Muscle layer of colon (tissue), 2 donors: Measurements from ENCODE around the gene NAMPT.

Source experiments
- H3K27ac ChIP-seq: one replicate; pipeline ENCODE4 v1.7.0; 2013; ENCODE audit warnings: low read depth, mild to moderate bottlenecking, low read length, moderate library complexity
- H3K27me3 ChIP-seq, 2 donors: one replicate each; pipeline ENCODE4 v1.7.0; 2013; ENCODE audit warnings: low read length in 2 of 2, mild to moderate bottlenecking in 2 of 2; ENCODE audit not compliant: insufficient read depth in 2 of 2, control insufficient read depth in 1 of 2
- H3K36me3 ChIP-seq: one replicate; pipeline ENCODE4 v1.7.0; 2013; ENCODE audit warnings: mild to moderate bottlenecking, low read length; ENCODE audit not compliant: insufficient read depth
- H3K4me1 ChIP-seq: one replicate; pipeline ENCODE4 v1.7.0; 2013; ENCODE audit warnings: mild to moderate bottlenecking, low read length; ENCODE audit not compliant: insufficient read depth
- H3K4me3 ChIP-seq, 2 donors: one replicate each; pipeline ENCODE4 v1.7.0; 2013; ENCODE audit warnings: low read length in 2 of 2, low read depth in 1 of 2, mild to moderate bottlenecking in 1 of 2, moderate library complexity in 1 of 2
- H3K9ac ChIP-seq: one replicate; pipeline ENCODE4 v1.7.0; 2013; ENCODE audit warnings: low read length
- H3K9me3 ChIP-seq: one replicate; pipeline ENCODE4 v1.7.0; 2013; ENCODE audit warnings: mild to moderate bottlenecking, low read length
- donor health status: abdominal sarcoma.
- donor health status: Adenocarcinoma of cecum.

Gene NAMPT

GRCh38 chr7:106248600-106248999 lies 36.2 kb downstream of the NAMPT start:
- H3K27ac ChIP-seq: no peak overlapping the region
- H3K27me3 ChIP-seq: no peaks in the 10 kb centered on the region
- H3K9ac ChIP-seq: no peak overlapping the region
- H3K4me3 ChIP-seq: no peak overlapping the region
- H3K4me1 ChIP-seq: no peaks in the 10 kb centered on the region
- H3K9me3 ChIP-seq: no peaks in the 10 kb centered on the region
- peaks cover 12% of the 10 kb centered on the region for H3K36me3 ChIP-seq

GRCh38 chr7:106247841-106248240 lies 36.9 kb downstream of the NAMPT start:
- Histone ChIP-seq H3K9ac (no peak overlapping the region), H3K36me3 (peaks cover 8% of the 10 kb centered on the region), H3K4me3 (no peak overlapping the region), H3K4me1 (no peaks in the 10 kb centered on the region), H3K9me3 (no peaks in the 10 kb centered on the region), H3K27me3 (no peaks in the 10 kb centered on the region), H3K27ac (no peak overlapping the region)

- Histone ChIP-seq H3K9me3 (no peaks in the 10 kb centered on the region), H3K9ac (no peak overlapping the region), H3K27me3 (no peaks in the 10 kb centered on the region), H3K4me1 (no peaks in the 10 kb centered on the region), H3K36me3 (peaks cover 8% of the 10 kb centered on the region), H3K27ac (no peak overlapping the region), H3K4me3 (no peak overlapping the region)
These were observed 37.7 kb downstream of the NAMPT start for GRCh38 chr7:106246902-106247711.

GRCh38 chr7:106243893-106244292 lies 40.9 kb downstream of the NAMPT start:
- no peak overlapping the region for H3K9ac ChIP-seq
- H3K36me3 ChIP-seq: no peaks in the 10 kb centered on the region
- H3K27ac ChIP-seq: no peak overlapping the region
- H3K4me1 ChIP-seq: peaks cover 7% of the 10 kb centered on the region
- H3K4me3 ChIP-seq: no peak overlapping the region
- H3K27me3 ChIP-seq: no peaks in the 10 kb centered on the region
- H3K9me3 ChIP-seq: no peaks in the 10 kb centered on the region

GRCh38 chr7:106239406-106239805 lies 45.4 kb downstream of the NAMPT start:
- no peaks in the 10 kb centered on the region for H3K9me3 ChIP-seq
- no peak overlapping the region for H3K9ac ChIP-seq
- no peaks in the 10 kb centered on the region for H3K27me3 ChIP-seq
- no peaks in the 10 kb centered on the region for H3K36me3 ChIP-seq
- H3K4me3 ChIP-seq: no peak overlapping the region
- no peak overlapping the region for H3K27ac ChIP-seq
- H3K4me1 ChIP-seq: peaks cover 16% of the 10 kb centered on the region

- H3K9me3 ChIP-seq: no peaks in the 10 kb centered on the region
- no peak overlapping the region for H3K4me3 ChIP-seq
- no peaks in the 10 kb centered on the region for H3K36me3 ChIP-seq
- no peak overlapping the region for H3K9ac ChIP-seq
- no peak overlapping the region for H3K27ac ChIP-seq
- peaks cover 20% of the 10 kb centered on the region for H3K4me1 ChIP-seq
- H3K27me3 ChIP-seq: no peaks in the 10 kb centered on the region
These were observed 46.0 kb downstream of the NAMPT start for GRCh38 chr7:106238830-106239229.

- H3K4me1 ChIP-seq: peaks cover 20% of the 10 kb centered on the region
- H3K9me3 ChIP-seq: no peaks in the 10 kb centered on the region
- H3K9ac ChIP-seq: no peak overlapping the region
- no peak overlapping the region for H3K4me3 ChIP-seq
- H3K27me3 ChIP-seq: no peaks in the 10 kb centered on the region
- no peaks in the 10 kb centered on the region for H3K36me3 ChIP-seq
- no peak overlapping the region for H3K27ac ChIP-seq
These were observed 48.7 kb downstream of the NAMPT start for GRCh38 chr7:106236065-106236464.

- H3K27ac ChIP-seq: no peak overlapping the region
These were observed 50.4 kb downstream of the NAMPT start for GRCh38 chr7:106234425-106234824.

GRCh38 chr7:106231856-106232490 lies 52.8 kb downstream of the NAMPT start:
- Histone ChIP-seq H3K4me1 (peaks cover 5% of the 10 kb centered on the region), H3K9me3 (no peaks in the 10 kb centered on the region), H3K4me3 (no peak overlapping the region), H3K27me3 (no peaks in the 10 kb centered on the region), H3K36me3 (no peaks in the 10 kb centered on the region), H3K9ac (no peak overlapping the region), H3K27ac (no peak overlapping the region)

More at GRCh38 chr7:106234425-106234824, 50.4 kb downstream of the NAMPT start:
- Histone ChIP-seq H3K4me1 (peaks cover 18% of the 10 kb centered on the region), H3K4me3 (no peak overlapping the region), H3K9me3 (no peaks in the 10 kb centered on the region), H3K36me3 (no peaks in the 10 kb centered on the region), H3K27me3 (no peaks in the 10 kb centered on the region), H3K9ac (no peak overlapping the region)

GRCh38 chr7:106225856-106226255 lies 58.9 kb downstream of the NAMPT start:
- Histone ChIP-seq H3K27me3 (no peaks in the 10 kb centered on the region), H3K4me3 (no peak overlapping the region), H3K9ac (no peak overlapping the region), H3K27ac (no peak overlapping the region), H3K36me3 (no peaks in the 10 kb centered on the region), H3K4me1 (no peaks in the 10 kb centered on the region), H3K9me3 (no peaks in the 10 kb centered on the region)

DNA sequence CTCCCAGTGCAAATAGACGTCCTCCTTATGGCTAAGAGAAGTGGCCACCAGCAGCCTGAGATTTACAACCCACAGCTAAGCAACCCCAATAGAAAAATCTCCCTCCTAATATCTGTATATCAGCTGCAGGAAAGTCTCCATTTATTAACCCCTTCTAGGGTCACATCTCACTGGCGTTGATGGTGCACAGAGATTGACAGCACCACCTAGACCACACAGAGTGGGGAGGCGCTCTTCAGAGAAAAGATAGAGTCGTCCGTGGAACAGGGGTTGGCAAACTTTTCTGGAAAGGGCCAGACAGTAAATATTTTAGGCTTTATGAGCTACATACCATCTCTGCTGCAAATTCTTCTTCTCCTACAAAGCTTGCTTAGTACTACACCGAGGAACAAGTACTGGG lies 60.0 kb downstream of the NAMPT start:
- Histone ChIP-seq H3K4me3 (no peak overlapping the region), H3K27ac (no peak overlapping the region), H3K27me3 (no peaks in the 10 kb centered on the region), H3K9me3 (no peaks in the 10 kb centered on the region), H3K4me1 (no peaks in the 10 kb centered on the region), H3K36me3 (no peaks in the 10 kb centered on the region), H3K9ac (no peak overlapping the region)

DNA sequence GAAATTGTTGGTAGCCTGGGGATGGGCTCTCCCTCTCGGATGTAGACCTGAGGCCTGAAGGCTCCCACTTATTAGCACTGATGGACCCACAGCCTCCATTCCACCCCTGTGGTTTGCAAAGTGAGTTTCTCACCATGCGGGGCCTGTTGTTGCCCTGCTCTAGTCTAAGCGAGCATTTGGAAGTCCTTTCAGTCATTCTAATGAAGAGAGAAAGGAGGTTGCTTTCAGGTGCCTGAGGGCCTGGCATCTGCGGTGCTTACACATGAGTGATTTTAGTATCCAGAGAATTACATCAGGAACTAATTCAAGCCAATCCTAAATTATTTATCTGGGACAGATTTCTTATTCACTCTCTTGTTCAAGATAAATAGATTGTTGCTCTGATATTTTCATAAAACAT lies 61.6 kb downstream of the NAMPT start:
- Histone ChIP-seq H3K4me3 (no peak overlapping the region), H3K27me3 (no peaks in the 10 kb centered on the region), H3K36me3 (no peaks in the 10 kb centered on the region), H3K27ac (no peak overlapping the region), H3K9me3 (no peaks in the 10 kb centered on the region), H3K4me1 (no peaks in the 10 kb centered on the region), H3K9ac (no peak overlapping the region)
